Astrocyte (in vitro differentiated cells and primary cell): ENCODE results near the gene CAV1. TPM values are rescaled to one million over a fixed set of nuclear protein-coding genes. Genes with fewer than 3 reads are reported as not detected.

ENCODE experiments used
- DNase-seq: peaks from one replicate; pipeline ENCODE4 v3.0.0-alpha.2; 2010; ENCODE audit warnings: low read depth
- FAIRE-seq: peaks from 2 replicates; lab custom pipeline; 2011; peaks lifted over from hg19 to GRCh38; lab: Jason Lieb, UNC
- H2AFZ ChIP-seq: 2 replicates; pipeline ENCODE4 v1.6.0; 2012; ENCODE audit warnings: low read depth, low read length, inconsistent platforms
- H3K27ac ChIP-seq: 2 replicates; pipeline ENCODE4 v1.5.1; 2011; ENCODE audit warnings: low read depth, low read length, inconsistent platforms
- H3K27me3 ChIP-seq: 2 replicates; pipeline ENCODE4 v1.6.0; 2011; ENCODE audit warnings: low read length, inconsistent platforms; ENCODE audit not compliant: insufficient read depth
- H3K36me3 ChIP-seq: 2 replicates; pipeline ENCODE4 v1.5.1; 2011; ENCODE audit warnings: low read length, inconsistent platforms; ENCODE audit not compliant: insufficient read depth
- H3K4me1 ChIP-seq: 2 replicates; pipeline ENCODE4 v1.5.1; 2011; ENCODE audit warnings: low read length, inconsistent platforms; ENCODE audit not compliant: insufficient read depth
- H3K4me2 ChIP-seq: 2 replicates; pipeline ENCODE4 v1.6.0; 2012; ENCODE audit warnings: low read length, inconsistent platforms
- H3K4me3 ChIP-seq: 2 replicates; pipeline ENCODE4 v1.5.1; 2011; ENCODE audit warnings: low read depth, mild to moderate bottlenecking, low read length, inconsistent platforms; ENCODE audit not compliant: insufficient read depth
- H3K79me2 ChIP-seq: 2 replicates; pipeline ENCODE4 v1.6.0; 2012; ENCODE audit warnings: mild to moderate bottlenecking, low read length, inconsistent platforms; ENCODE audit not compliant: insufficient read depth
- H3K9ac ChIP-seq: 2 replicates; pipeline ENCODE4 v1.6.0; 2012; ENCODE audit warnings: mild to moderate bottlenecking, low read length, inconsistent platforms
- H3K9me3 ChIP-seq: 2 replicates; pipeline ENCODE4 v1.5.1; 2012; ENCODE audit warnings: low read depth, mild to moderate bottlenecking, low read length, inconsistent platforms; ENCODE audit not compliant: insufficient read depth
- H4K20me1 ChIP-seq: 2 replicates; pipeline ENCODE4 v1.6.0; 2012; ENCODE audit warnings: low read length, inconsistent platforms; ENCODE audit not compliant: insufficient read depth
- H3K27ac Mint-ChIP-seq: one replicate; pipeline ENCODE4 v1.8.0; 2021; ENCODE audit warnings: mild to moderate bottlenecking, mixed read lengths; ENCODE audit not compliant: unreplicated experiment
- H3K27me3 Mint-ChIP-seq: one replicate; pipeline ENCODE4 v1.8.0; 2021; ENCODE audit warnings: low read depth, mixed read lengths; ENCODE audit not compliant: unreplicated experiment
- H3K36me3 Mint-ChIP-seq: one replicate; pipeline ENCODE4 v1.8.0; 2021; ENCODE audit warnings: low read depth, mixed read lengths; ENCODE audit not compliant: unreplicated experiment
- H3K4me1 Mint-ChIP-seq: one replicate; pipeline ENCODE4 v1.8.0; 2021; ENCODE audit warnings: low read depth, mixed read lengths; ENCODE audit not compliant: unreplicated experiment
- H3K4me3 Mint-ChIP-seq: one replicate; pipeline ENCODE4 v1.8.0; 2021; ENCODE audit warnings: mild to moderate bottlenecking, moderate library complexity, mixed read lengths; ENCODE audit not compliant: unreplicated experiment
- H3K9me3 Mint-ChIP-seq: one replicate; pipeline ENCODE4 v1.8.0; 2021; ENCODE audit warnings: mild to moderate bottlenecking, mixed read lengths; ENCODE audit not compliant: unreplicated experiment
- CTCF ChIP-seq: IDR thresholded peaks from 2 replicates; pipeline ENCODE4 v1.5.1; 2011; ENCODE audit warnings: low read depth, mild to moderate bottlenecking, inconsistent platforms, low read length, moderate library complexity; ENCODE audit not compliant: insufficient read depth
- EZH2 ChIP-seq: IDR thresholded peaks from 2 replicates; pipeline ENCODE4 v1.6.1; 2012; ENCODE audit warnings: mild to moderate bottlenecking, low read length, inconsistent platforms; ENCODE audit not compliant: insufficient read depth
- total RNA-seq: library from RNA; stranded (reverse); gene quantifications from 2 replicates; pipeline ENCODE4 v1.2.1, GENCODE V29; 2021

The CAV1 gene
- total RNA-seq, 1 donor from 2014 or later, result 472 TPM

- no peak overlapping the region for H3K4me2 ChIP-seq
- FAIRE-seq (no peak), DNase-seq (no peak)
- H3K79me2 ChIP-seq, result no peaks in the 10 kb centered on the region
- no peak overlapping the region for H2AFZ ChIP-seq
- Mint-ChIP-seq H3K27ac (no peak overlapping the region), H3K4me3 (no peak overlapping the region), H3K36me3 (no peaks in the 10 kb centered on the region), H3K27me3 (no peaks in the 10 kb centered on the region), H3K9me3 (peaks cover 2% of the 10 kb centered on the region), H3K4me1 (peaks cover 4% of the 10 kb centered on the region)
- H3K27me3 ChIP-seq, result no peaks in the 10 kb centered on the region
- no peaks in the 10 kb centered on the region for H3K9me3 ChIP-seq
- H3K27ac ChIP-seq, result no peak overlapping the region
- no peaks in the 10 kb centered on the region for H4K20me1 ChIP-seq
- no peak for TF ChIP-seq CTCF
- no peak for TF ChIP-seq EZH2
- no peaks in the 10 kb centered on the region for H3K4me1 ChIP-seq
- H3K36me3 ChIP-seq, result no peaks in the 10 kb centered on the region
- H3K4me3 ChIP-seq, result no peak overlapping the region
- no peak overlapping the region for H3K9ac ChIP-seq
Measured at GRCh38 chr7:116610721-116611120, 85.9 kb downstream of the CAV1 start.

Other genes starting within 250 kb of the CAV1 start
- 152 and 161 TPM in 2 replicates for gene CAV2, start 25.3 kb upstream of the CAV1 start, total RNA-seq
- 7.9 and 8.2 TPM in 2 replicates for gene MET, start 147.2 kb downstream of the CAV1 start, total RNA-seq